ENCODE measurements around the gene DPRX. TPM values are rescaled to one million over a fixed set of nuclear protein-coding genes. Genes with fewer than 3 reads are reported as not detected.

DPRX gene, protein sequence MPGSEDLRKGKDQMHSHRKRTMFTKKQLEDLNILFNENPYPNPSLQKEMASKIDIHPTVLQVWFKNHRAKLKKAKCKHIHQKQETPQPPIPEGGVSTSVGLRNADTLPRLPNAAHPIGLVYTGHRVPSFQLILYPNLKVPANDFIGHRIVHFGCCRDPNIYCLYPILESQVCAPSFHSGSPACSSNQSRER
- total RNA-seq (2014; rRNA removed; shearing (Covaris generic)): not detected in 2 replicates

DNA sequence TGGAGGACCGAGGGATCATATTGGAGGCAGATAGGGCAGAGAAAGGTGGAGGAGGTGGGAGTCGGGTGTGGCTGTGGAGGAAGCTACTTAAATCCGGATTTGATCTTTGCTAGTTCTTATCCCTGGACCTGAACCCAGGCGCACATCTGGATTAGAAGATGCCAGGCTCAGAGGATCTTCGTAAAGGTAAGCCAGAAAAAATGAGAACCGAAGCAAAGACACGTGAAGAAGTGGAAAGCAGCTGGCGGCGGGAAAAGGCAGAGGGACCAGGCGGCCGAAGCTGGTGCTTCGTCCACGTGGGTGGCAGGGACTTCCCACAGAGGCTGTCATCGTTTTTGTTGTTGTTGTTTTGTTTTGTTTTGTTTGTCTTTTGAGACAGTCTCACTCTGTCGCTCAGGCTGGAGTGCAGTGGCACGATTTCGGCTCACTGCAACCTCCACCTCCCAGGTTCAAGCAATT, at the start of gene DPRX:
Gene DPRX, plus strand, starts transcription at position 51 of the 459 bp plus-strand sequence. Its CDS starts 108 bp downstream, at position 159.
- Histone ChIP-seq H3K27ac (no peak within 1 kb of the TSS), H3K4me3 (no peak within 1 kb of the TSS), H3K4me1 (replicated peaks) (no peaks in the 10 kb centered on the region), H3K9me3 (replicated peaks) (peaks cover 4% of the 10 kb centered on the region; the same call in 1 of the 2 replicates), H3K27me3 (replicated peaks) (no peaks in the 10 kb centered on the region), H3K36me3 (no peaks in the 10 kb centered on the region)
- no peak for DNase-seq (ENCODE audit: low read depth in 1 of 2, low spot score in 2 of 2)

DNA sequence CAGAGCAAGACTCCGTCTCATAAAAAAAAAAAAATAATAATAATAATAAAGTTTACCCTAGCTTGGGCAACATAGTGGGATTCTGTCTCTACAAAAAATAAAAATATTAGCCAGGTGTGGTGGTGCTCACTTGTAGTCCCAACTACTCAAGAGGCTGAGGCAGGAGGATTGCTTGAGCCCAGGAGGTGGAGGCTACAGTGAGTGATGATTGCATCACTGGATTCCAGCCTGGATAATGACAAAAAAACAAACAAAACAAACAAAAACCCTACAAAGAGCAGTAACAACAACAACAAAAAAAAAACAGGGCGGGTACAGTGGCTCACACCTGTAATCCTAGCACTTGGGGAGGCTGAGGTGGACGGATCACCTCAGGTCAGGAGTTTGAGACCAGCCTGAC, 48.6 kb upstream of the DPRX start:
- H3K27ac ChIP-seq: no peak overlapping the region
- peaks cover 16% of the 10 kb centered on the region for H3K9me3 ChIP-seq (replicated peaks)
- no peaks in the 10 kb centered on the region for H3K27me3 ChIP-seq (replicated peaks)
- DNase-seq (ENCODE audit: low read depth in 1 of 2, low spot score in 2 of 2): no peak
- peaks cover 11% of the 10 kb centered on the region for H3K36me3 ChIP-seq
- no peaks in the 10 kb centered on the region for H3K4me1 ChIP-seq (replicated peaks)
- no peak overlapping the region for H3K4me3 ChIP-seq

DNA sequence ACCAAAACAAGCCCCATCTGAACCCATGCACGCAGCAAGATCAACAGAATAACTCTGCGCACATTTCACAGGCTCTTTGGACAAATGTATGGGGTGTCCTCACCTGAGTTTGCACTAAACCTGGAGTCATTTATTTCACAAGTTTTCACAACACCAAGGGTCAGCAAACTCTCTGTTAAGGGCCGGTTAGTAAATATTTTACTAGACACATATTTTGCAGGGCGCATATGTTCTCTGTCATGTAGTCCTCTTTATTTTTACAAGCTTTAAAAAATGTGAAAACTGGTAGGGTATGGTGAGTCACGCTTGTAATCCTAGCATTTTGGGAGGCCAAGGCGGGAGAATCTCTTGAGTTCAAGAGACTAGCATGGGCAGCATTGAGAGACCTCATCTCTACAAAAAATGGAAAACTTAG, 45.5 kb upstream of the DPRX start:
- no peaks in the 10 kb centered on the region for H3K27me3 ChIP-seq (replicated peaks)
- H3K36me3 ChIP-seq: no peaks in the 10 kb centered on the region
- no peak overlapping the region for H3K27ac ChIP-seq
- no peak for DNase-seq (ENCODE audit: low read depth in 1 of 2, low spot score in 2 of 2)
- H3K9me3 ChIP-seq (replicated peaks): 0 out of 2 replicates have a peak, but pooled peaks cover 4% of the 10 kb centered on the region
- H3K4me1 ChIP-seq (replicated peaks): no peaks in the 10 kb centered on the region
- H3K4me3 ChIP-seq: no peak overlapping the region

DNA sequence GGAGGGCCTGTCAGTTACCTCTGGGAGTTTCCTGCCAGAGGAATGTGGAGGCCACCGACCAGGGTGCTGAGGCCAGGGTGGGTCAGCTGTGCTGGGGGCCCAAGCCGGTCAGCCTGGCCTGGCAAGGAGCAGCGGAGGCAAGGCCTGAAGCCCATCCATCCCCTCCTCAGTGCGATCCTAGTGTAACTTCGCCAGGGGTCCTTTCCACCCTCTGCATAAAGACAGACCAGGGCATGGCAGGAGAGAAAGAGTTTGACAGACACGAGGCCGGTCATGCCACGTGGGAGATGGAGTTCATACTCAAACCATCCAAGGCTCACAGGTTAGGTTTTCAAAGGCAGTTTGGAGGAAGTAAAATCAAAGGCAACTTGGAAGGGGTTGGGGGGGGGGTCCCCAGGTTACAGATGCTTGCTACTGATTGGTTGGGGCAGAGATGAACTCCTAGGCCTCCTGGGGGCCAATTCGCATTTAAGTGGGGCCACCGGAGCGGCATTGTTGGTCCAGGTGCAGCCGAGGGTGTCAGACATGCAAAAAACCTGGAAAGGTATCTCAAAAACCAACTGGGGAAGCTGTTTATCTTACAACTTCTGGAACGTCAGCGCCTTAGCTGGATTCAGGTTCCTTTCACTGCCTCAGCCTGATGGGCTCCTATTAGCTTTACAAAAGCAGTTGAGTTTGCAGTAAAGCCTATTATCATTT, 36.8 kb upstream of the DPRX start:
- H3K36me3 ChIP-seq: no peaks in the 10 kb centered on the region
- no peaks in the 10 kb centered on the region for H3K27me3 ChIP-seq (replicated peaks)

DNA sequence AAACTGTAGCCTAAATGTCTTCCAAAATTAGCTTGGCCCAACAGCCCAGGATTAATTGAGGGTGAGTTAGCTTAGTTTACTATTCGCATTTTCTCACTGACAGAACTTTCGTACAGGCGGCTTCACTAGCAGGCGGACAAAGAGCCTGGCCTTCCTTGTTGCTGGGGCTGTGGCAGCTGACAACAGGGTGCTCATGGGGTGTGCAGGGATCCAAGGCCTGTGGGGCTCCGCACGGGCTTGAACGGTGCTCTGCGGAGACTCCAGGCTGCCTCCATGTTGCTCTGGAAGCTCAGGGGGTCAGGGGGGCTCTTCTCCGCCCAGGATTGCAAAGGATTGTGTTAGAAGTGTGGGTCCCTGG, 36.3 kb upstream of the DPRX start:
- no peak for DNase-seq (ENCODE audit: low read depth in 1 of 2, low spot score in 2 of 2)
- no peaks in the 10 kb centered on the region for H3K4me1 ChIP-seq (replicated peaks)
- no peaks in the 10 kb centered on the region for H3K36me3 ChIP-seq
- no peak overlapping the region for H3K4me3 ChIP-seq
- peaks cover 7% of the 10 kb centered on the region for H3K9me3 ChIP-seq (replicated peaks)
- H3K27ac ChIP-seq: no peak overlapping the region
- no peaks in the 10 kb centered on the region for H3K27me3 ChIP-seq (replicated peaks)

More for the DNA sequence above, 36.8 kb upstream of the DPRX start:
- H3K9me3 ChIP-seq (replicated peaks): peaks cover 7% of the 10 kb centered on the region
- H3K4me1 ChIP-seq (replicated peaks): no peaks in the 10 kb centered on the region
- no peak for DNase-seq (ENCODE audit: low read depth in 1 of 2, low spot score in 2 of 2)
- no peak overlapping the region for H3K4me3 ChIP-seq
- H3K27ac ChIP-seq: no peak overlapping the region

DNA sequence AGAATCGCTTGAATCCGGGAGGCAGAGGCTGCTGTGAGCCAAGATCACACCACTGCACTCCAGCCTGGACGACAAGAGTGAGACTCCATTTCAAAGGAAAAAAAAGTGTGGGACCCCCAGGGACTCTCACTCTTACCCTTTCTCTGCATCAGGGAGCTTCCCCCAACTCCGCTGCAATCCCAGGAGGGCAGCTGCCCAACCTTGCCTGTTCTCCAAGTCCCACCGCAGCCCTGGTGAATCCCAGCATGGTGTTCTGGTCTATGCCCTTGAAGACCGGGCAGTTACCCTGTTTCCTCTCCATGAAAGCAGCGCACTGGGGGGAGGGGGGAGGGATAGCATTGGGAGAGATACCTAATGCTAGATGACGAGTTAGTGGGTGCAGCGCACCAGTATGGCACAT, 35.7 kb upstream of the DPRX start:
- peaks cover 7% of the 10 kb centered on the region for H3K9me3 ChIP-seq (replicated peaks)
- no peaks in the 10 kb centered on the region for H3K27me3 ChIP-seq (replicated peaks)
- no peaks in the 10 kb centered on the region for H3K4me1 ChIP-seq (replicated peaks)

DNA sequence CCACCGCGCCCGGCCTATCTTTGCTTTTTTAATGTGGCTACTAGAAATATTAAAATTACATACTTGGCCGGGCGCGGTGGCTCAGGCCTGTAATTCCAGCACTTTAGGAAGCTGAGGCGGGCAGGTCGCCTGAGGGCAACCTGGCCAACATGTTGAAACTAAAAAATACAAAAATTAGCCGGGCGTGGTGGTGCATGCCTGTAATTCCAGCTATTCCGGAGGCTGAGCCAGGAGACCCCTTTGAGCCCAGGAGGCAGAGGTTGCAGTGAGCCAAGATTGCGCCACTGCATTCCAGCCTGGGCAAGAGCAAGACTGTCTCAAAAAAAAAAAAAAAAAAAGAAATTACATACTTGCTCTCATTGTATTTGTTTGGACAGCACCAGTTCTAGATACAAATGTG, 34.8 kb upstream of the DPRX start:
- no peak for DNase-seq (ENCODE audit: low read depth in 1 of 2, low spot score in 2 of 2)
- Histone ChIP-seq H3K27me3 (replicated peaks) (no peaks in the 10 kb centered on the region), H3K4me3 (no peak overlapping the region), H3K27ac (no peak overlapping the region), H3K9me3 (replicated peaks) (peaks cover 7% of the 10 kb centered on the region), H3K36me3 (no peaks in the 10 kb centered on the region), H3K4me1 (replicated peaks) (no peaks in the 10 kb centered on the region)

More for the DNA sequence above, 35.7 kb upstream of the DPRX start:
- Histone ChIP-seq H3K27ac (no peak overlapping the region), H3K36me3 (no peaks in the 10 kb centered on the region), H3K4me3 (no peak overlapping the region)
- DNase-seq (ENCODE audit: low read depth in 1 of 2, low spot score in 2 of 2): no peak

DNA sequence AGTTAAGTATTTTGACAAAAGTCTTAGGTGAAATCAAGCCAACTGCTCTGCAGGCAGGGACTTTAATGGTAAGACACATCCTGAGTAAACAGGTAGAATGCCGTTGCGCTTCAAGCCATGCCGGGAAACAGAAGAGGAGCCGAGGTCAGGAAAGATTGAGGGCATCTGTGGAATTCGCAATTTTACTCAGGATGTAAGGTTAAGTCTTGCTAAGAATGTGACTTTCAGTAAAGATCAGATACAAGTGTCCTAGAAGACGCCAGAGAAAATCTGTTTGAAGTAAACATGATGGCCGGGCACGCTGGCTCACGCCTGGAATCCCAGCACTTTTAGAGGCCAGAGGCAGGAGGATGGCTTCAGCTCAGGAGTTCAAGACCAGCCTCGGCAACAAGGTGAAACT, 33.4 kb upstream of the DPRX start:
- H3K4me1 ChIP-seq (replicated peaks): no peaks in the 10 kb centered on the region
- H3K9me3 ChIP-seq (replicated peaks): peaks cover 7% of the 10 kb centered on the region; the same call in 1 of the 2 replicates
- H3K36me3 ChIP-seq: no peaks in the 10 kb centered on the region
- H3K27ac ChIP-seq: no peak overlapping the region
- no peaks in the 10 kb centered on the region for H3K27me3 ChIP-seq (replicated peaks)
- no peak for DNase-seq (ENCODE audit: low read depth in 1 of 2, low spot score in 2 of 2)
- H3K4me3 ChIP-seq: no peak overlapping the region

DNA sequence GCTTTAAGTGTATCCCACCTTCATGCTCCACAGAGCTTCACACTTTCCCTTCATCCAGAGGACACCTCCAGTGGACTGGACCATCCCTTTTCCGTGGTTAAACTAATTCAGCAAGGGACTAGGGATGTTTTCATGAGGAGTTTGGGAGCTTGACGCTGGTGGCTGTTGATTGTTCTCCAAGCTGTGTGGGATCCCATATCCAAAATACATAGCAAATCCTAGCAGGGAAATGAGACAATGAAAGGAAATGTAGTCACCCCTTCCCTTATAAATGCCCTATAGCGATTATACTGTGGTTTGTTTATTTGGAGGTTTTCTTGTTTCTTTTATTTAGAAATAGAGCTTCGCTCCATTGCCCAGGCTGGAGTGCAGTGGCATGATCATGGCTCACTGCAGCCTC, 31.6 kb upstream of the DPRX start:
- Histone ChIP-seq H3K36me3 (no peaks in the 10 kb centered on the region), H3K4me3 (no peak overlapping the region), H3K4me1 (replicated peaks) (no peaks in the 10 kb centered on the region), H3K27ac (no peak overlapping the region), H3K27me3 (replicated peaks) (no peaks in the 10 kb centered on the region), H3K9me3 (replicated peaks) (peaks cover 6% of the 10 kb centered on the region)
- DNase-seq (ENCODE audit: low read depth in 1 of 2, low spot score in 2 of 2): no peak

DNA sequence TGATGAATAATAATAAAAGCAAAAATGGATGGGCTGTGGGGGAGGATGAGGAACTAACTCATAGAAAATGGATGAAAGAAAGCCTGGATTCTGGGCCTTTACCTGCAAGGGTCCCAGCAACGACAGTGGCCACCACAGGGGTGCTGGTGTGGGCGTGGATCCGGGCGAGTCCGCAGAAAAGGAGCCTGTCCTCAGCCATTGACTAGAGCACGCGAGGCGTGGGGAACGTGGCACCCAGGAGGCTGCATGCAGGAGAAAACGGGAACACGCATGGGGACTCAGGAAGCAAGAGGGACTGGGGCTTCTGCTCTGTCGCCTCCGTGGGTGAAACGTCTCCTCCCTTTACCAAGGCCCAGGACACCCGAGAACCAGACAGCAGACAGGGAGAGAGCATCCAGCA, 25.8 kb upstream of the DPRX start:
- no peaks in the 10 kb centered on the region for H3K36me3 ChIP-seq
- no peak for DNase-seq (ENCODE audit: low read depth in 1 of 2, low spot score in 2 of 2)
- H3K27me3 ChIP-seq (replicated peaks): no peaks in the 10 kb centered on the region
- no peaks in the 10 kb centered on the region for H3K4me1 ChIP-seq (replicated peaks)
- peaks cover 6% of the 10 kb centered on the region for H3K9me3 ChIP-seq (replicated peaks)
- no peak overlapping the region for H3K27ac ChIP-seq
- H3K4me3 ChIP-seq: no peak overlapping the region

DNA sequence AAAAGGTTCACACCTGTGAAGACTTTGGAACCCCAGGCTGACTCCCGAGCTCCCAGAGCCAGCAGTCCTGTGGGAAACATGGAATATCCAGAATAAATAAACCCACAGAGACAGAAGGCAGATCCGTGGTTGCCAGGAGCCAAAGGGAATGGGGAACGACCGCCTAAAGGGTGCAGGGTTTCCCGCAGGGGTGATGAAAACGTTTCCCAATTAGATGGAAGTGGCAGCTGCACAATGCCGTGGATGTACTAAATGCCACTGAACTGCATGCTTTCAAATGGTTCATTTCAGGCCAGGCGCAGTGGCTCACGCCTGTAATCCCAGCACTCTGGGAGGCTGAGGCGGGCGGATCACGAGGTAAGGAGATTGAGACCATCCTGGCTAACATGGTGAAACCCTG, 23.4 kb upstream of the DPRX start:
- H3K4me3 ChIP-seq: no peak overlapping the region
- H3K27ac ChIP-seq: no peak overlapping the region
- DNase-seq (ENCODE audit: low read depth in 1 of 2, low spot score in 2 of 2): no peak
- H3K4me1 ChIP-seq (replicated peaks): no peaks in the 10 kb centered on the region
- H3K36me3 ChIP-seq: no peaks in the 10 kb centered on the region
- no peaks in the 10 kb centered on the region for H3K27me3 ChIP-seq (replicated peaks)
- H3K9me3 ChIP-seq (replicated peaks): peaks cover 6% of the 10 kb centered on the region

DNA sequence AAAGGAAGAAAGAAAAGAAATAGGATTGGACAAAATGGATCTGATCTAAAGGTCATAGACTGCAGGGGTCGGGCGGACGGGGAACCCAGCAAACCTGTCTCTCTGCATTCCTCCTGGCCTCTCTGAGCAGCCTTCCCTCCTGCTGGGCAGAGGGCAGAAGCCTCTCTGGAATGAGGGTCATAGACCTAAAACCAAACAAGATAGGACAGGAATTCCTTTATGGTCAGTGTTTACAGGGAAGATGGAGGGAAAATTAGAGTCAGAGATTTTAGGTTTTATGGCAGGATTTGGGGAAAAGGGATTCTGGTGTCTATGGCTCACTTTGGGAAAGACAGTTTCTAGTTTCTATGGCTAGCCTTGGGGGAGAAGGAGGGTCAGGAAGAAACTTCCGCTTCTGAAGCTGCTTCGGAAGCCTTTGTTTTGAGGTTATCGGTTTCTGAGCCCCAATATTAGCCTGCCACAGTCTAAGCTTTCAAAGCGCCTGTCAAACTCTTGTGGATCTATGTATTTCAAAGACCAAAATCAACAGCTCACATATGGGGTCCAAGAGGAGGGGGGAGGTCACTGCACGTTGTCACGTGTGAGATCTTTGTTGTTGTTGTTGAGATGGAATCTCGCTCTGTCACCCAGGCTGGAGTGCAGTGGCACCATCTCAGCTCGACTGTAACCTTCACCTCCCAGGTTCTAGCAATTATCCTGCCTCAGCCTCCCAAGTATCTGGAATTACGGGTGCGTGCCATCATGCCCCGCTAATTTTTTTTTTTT, 18.9 kb upstream of the DPRX start:
- DNase-seq (ENCODE audit: low read depth in 1 of 2, low spot score in 2 of 2): no peak
- Histone ChIP-seq H3K4me3 (no peak overlapping the region), H3K4me1 (replicated peaks) (no peaks in the 10 kb centered on the region), H3K9me3 (replicated peaks) (no peaks in the 10 kb centered on the region; the same call in 1 of the 2 replicates), H3K36me3 (no peaks in the 10 kb centered on the region), H3K27ac (no peak overlapping the region), H3K27me3 (replicated peaks) (no peaks in the 10 kb centered on the region)

DNA sequence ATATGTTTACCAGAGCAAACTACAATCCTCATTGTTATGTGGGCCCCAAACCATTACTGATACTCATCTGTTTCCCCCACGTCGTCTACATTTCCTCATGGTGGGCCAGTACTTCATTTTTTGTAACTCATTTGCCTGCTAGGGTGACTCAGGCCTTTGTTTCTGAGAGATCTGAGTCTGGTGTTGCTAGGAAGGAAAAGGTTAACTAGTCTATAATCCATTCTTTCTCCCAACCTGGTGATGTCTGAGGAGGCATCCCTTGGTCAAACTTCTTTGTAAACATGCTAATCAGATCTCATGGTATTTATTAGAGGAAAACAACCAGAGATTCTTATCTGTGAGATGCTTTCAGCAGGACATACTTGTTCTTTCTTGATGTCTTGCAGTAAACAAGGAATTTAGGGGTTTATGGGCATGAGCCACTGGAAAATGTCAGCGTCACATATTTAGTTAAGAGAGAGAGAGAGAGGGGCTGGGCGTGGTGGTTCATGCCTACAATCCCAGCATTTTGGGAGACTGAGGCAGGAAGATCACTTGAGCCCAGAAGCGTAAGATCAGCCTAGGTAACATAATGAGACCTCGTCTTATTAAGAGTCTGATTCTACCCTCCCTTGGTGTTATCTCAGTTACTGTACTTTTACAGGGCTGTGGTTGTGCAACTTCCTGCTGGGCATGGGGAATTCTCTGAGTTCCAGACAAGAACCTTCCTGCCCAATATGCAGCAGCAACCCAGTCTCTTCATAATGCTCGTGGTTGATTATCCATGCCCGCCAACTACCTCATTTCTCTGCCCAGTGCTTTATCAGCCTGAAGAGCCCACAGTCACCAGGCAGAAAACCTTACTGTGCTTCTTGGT, 9.7 kb upstream of the DPRX start:
- Histone ChIP-seq H3K4me3 (no peak overlapping the region), H3K9me3 (replicated peaks) (peaks cover 4% of the 10 kb centered on the region; the same call in 1 of the 2 replicates), H3K27me3 (replicated peaks) (no peaks in the 10 kb centered on the region), H3K4me1 (replicated peaks) (no peaks in the 10 kb centered on the region), H3K36me3 (no peaks in the 10 kb centered on the region), H3K27ac (no peak overlapping the region)
- no peak for DNase-seq (ENCODE audit: low read depth in 1 of 2, low spot score in 2 of 2)
